HG03442 (cell line): ENCODE data around the gene TFB1M.

Source experiments
- ATAC-seq: cut with Tn5 transposase; IDR thresholded peaks from one replicate; pipeline ENCODE4 v1.9.1; 2021; ENCODE audit warnings: mild to moderate bottlenecking, moderate library complexity; ENCODE audit not compliant: unreplicated experiment

Gene TFB1M

DNA sequence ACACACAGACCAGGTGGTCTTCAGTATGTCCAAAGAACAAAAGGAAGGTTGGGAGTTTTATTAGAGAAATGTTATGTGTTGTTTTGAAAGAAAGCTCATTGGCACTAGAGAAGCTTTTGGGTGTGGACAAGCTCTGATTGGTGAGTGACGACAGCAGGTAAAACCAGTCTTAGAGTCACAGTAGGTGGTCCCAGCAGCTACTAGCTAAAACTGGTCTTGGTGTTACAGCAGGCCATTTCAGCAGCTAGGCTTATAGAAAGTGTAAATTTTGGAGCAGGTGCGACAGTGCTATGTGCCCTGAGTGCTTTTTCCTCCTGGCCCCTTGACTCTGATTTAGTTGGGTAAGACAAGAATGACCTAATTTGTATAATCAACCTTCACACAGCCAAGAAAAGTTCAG is 46.9 kb downstream of the TFB1M start:
- no peak for ATAC-seq

- no peak for ATAC-seq
These were observed 48.3 kb downstream of the TFB1M start for GRCh38 chr6:155265843-155266535.

- ATAC-seq: no peak
These were observed 49.5 kb downstream of the TFB1M start for GRCh38 chr6:155264693-155265320.

DNA sequence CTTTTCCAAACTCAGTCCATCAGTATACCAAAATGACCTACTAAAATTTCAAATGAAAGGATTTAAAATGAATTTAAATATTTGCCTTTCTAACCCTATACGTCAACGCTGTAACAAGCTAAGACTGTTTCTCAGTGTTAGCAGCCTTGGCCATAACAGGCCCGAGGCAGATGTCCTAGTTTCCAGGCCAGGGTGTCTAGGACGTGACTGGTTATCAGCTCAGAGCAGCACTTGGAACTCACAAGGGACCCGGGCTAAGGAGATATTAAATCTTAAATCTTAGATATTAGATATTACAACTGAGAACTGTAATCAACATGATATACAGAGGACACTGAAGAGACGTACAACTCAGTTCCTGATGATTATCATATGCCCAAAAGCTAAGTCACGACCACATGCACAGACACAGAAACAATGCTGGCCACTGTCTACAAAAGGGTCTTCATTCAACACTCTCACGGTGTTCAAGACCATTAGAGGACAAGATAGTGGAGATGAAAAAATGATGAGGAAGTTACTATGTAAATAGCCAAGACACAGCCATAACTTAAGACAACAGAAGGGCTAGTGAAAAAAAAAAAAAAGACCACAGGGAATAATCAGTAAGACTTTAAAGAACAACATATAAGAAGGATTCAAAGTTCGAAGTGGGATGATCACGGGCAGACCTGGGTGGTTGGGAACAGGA is 50.8 kb downstream of the TFB1M start, which contains the start of gene CLDN20:
TSS of gene CLDN20 (plus strand) at position 641 of the 691 bp plus-strand sequence. CDS start 11,707 bp downstream, outside the sequence.
- no peak for ATAC-seq

DNA sequence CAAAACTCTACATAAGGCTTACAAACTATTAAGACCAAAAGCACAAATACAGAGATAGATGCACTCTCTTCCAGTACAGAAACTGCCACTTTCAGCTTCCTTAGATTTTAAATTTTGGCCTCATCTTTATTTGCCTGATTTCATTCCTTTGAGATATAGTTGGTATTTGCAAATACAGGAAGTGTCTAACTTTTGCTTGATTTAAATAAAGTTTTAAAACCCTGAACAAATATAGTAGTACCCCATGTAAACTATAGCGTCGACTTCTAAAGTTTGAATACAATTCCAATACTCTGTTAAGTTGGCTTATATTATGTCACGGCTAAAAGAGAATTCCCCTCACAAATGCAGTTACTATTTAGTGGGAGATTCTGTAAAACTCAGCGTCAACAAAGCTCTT is 51.6 kb downstream of the TFB1M start:
- no peak for ATAC-seq

GRCh38 chr6:155261111-155261900 is 53.0 kb downstream of the TFB1M start:
- peak; percentile 55 for ATAC-seq

GRCh38 chr6:155260686-155261085 is 53.6 kb downstream of the TFB1M start:
- peak; percentile 54 for ATAC-seq

GRCh38 chr6:155259897-155260296 is 54.4 kb downstream of the TFB1M start:
- ATAC-seq: no peak

- ATAC-seq: no peak
These were observed 55.1 kb downstream of the TFB1M start for GRCh38 chr6:155259204-155259603.

DNA sequence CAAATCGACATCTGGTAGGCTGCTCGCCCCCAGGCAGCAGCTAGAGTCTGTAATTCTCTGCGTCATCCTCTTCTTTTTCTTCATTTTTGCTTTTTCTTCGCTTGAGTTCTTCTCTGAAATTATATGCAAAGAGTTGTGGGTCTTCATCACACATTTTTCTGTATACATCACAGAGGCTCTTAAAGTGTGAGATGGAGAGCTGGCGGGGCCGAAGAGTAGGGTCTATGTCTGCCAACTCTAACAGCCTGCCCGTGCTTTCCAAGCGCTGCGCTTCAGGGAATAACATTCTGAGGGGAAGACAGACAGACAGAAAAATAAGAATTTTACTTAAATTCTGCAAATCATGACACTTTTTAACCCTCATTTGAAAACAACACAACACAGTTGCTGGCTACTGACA is 56.5 kb downstream of the TFB1M start:
- ATAC-seq: no peak

DNA sequence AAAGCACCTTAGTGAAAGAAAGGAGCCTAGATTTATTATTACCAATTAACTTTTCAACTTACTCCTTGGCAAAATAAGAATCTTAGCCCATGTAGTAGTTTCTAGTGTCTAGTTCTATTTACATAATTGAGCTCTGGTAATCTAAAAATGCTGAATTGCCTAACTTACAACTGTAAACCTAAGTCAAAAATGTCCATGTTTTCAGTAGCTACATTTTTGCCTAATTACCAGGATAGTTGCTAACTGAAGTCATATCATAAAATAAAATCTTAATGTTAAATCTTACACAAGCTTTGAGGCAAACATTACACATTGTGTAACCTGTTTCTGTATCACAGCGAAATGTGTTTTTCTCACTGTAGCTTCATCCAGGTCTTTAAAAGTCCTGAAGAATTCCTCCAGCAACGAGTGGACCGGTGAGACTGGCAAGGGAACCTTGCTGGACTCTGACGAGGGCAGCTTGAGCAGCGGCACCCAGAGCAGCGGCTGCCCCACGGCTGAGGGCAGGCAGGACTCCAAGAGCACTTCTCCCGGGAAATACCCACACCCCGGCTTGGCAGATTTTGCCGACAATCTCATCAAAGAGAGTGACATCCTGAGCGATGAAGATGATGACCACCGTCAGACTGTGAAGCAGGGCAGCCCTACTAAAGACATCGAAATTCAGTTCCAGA is 58.0 kb downstream of the TFB1M start:
- ATAC-seq: no peak

DNA sequence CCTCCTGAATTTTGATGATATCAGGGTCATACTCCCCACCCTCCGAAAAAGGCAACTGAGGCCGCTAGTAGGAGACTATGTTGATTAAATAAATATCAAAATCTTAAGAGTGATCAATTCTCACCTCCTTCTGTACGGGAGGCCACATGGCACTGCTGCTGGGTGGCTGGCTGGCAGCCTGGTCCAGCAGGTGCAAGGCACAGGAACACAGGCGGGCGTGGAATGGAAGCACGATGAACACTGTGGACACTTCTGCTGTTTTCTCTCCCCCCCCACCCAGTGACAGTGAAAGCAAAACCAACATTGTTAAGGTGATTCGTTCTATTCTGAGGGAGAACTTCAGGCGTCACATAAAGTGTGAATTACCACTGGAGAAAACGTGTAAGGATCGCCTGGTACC is 60.1 kb downstream of the TFB1M start:
- ATAC-seq: no peak

GRCh38 chr6:155253337-155253736 is 60.9 kb downstream of the TFB1M start:
- no peak for ATAC-seq

- ATAC-seq: no peak
These were observed 61.7 kb downstream of the TFB1M start for GRCh38 chr6:155252581-155252980.

DNA sequence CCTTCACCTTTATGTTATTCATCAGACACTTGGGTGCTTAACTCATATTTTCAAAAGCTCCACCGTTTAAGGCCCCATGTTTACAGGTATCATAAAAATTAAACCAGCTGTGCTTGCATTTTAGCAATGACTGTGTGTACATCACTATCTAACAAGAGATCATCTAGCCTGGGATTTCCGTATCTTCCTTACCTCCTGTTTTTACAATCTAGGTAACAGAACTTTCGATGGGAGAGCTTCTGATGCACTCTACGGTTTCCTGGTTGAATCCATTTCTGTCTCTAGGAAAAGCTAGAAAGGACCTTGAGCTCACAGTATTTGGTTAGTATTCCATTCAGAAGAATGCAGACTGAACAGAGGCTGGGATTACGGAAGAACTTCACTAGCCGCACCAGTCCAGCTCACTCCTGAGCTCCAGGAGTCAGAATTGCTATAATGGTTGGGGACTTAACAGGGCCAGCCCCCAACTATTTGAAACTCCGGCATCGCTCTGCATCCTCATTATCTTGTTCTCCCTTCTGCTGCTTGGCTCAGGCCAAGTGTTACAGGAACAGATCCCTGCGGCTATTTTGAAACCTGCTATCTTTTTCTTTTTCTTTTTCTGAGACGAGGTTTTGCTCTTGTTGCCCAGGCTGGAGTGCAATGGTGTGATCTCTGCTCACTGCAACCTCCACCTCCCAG is 63.4 kb downstream of the TFB1M start:
- ATAC-seq: no peak

DNA sequence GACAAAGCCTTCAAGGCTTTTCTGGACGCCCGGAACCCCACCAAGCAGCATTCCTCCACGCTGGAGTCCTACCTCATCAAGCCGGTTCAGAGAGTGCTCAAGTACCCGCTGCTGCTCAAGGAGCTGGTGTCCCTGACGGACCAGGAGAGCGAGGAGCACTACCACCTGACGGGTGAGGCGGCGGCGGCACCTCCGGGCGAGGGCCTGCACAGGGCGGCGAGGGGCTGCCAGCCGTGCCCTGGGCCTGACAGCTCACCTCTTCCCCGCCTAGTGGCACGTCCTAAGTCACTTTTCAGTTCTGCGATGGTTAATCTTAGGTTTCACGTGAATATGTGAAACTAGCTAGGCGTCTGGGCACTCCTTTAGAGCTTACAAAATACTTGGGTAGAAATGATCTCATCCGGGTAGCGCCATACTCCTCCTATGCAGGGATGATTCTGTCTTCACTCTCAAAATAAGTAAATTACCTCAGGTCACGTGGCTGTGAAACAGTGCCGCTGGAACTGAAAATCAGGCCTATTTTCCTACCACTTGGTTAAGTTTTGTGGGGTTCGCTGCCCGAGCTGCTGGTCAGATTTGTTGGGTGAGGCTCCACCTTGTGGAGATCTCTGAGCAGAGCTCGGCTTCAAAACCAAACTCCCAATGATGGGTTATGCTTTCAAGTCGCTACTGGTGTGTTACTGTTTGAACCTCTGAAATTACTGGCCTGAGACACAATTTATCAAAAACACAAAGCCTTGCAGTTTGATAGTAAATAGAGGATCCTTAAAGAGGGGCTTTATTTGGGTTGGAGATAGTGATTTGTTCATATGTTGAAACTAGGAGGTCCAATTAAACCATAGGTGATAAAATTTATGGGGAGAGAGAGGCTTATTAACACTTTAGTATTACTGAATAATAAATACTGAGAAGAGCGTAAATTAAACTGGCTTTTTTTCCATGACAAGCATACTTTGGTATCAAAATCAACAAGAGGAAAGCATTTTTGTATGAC is 66.0 kb downstream of the TFB1M start:
- peak; percentile 77 for ATAC-seq

DNA sequence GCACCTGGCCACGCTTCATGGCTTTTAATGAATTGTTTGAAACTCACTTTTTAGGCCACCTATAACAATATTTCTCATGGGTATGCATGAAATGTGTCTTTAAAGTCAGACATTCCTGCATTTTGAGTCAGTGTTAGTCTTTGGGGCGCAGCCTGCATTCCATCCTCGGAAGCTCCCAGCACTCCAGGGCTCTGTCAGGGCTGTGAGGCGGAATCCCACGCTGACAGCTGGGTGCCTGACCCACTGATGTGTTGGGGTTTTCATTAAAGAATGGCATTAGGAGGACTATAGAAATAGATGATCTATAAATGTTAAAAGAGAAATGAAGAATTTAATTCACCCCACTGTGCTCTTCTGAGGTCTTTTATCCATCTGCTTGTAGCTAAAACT is 66.7 kb downstream of the TFB1M start:
- no peak for ATAC-seq

GRCh38 chr6:155246825-155247224 is 67.5 kb downstream of the TFB1M start:
- no peak for ATAC-seq

DNA sequence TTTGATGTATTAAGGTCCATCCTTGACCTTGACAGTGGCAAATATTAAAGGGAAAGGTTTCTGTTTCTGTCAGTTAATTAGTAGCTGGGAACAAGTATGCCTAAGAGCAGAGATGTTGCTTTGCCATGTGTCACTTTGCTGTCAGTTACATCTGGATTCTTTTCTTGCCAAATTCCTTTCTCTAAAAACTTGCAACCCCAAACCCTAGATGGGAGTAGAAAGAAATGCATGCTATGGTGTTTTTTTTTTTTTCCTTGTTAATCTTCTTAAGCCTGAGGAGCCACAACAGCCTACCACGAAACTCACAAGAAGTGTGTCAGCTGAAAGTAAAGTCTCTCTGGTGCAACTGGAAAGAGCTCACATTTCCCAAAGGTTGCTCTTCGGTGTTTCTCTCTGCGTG is 68.5 kb downstream of the TFB1M start:
- no peak for ATAC-seq
